Left lung (tissue), 10 donors: Measurements from ENCODE around the gene ANKS1A. TPM values are rescaled to one million over a fixed set of nuclear protein-coding genes. Genes with fewer than 3 reads are reported as not detected.

Source experiments
- ATAC-seq: fragments of 200-7000 bp; cut with Tn5 transposase; one replicate; pipeline ENCODE4 v1.9.1; 2020; ENCODE audit warnings: moderate library complexity
- DNase-seq, 4 donors: peaks; one replicate each; pipeline ENCODE4 v3.0.0-alpha.2; 2013 to 2020
- H3K27ac ChIP-seq, 2 donors: fragments of 200-600 bp; sonication (generic) in 1 of 2; one replicate each; pipeline versions ENCODE4 v1.5.0 to v1.8.0; 2020 to 2021
- H3K27me3 ChIP-seq, 2 donors: fragments of 200-600 bp; sonication (generic) in 1 of 2; one replicate each; pipeline versions ENCODE4 v1.5.0 to v1.8.0; 2020 to 2021
- H3K36me3 ChIP-seq, 2 donors: fragments of 200-600 bp; sonication (generic) in 1 of 2; one replicate each; pipeline versions ENCODE4 v1.5.0 to v1.8.0; 2020 to 2021
- H3K4me1 ChIP-seq, 2 donors: fragments of 200-600 bp; one replicate each; pipeline ENCODE4 v1.8.0; 2021
- H3K4me3 ChIP-seq, 2 donors: fragments of 200-600 bp; sonication (generic) in 1 of 2; one replicate each; pipeline versions ENCODE4 v1.5.0 to v1.8.0; 2020 to 2021; ENCODE audit warnings: mild to moderate bottlenecking in 1 of 2
- H3K9me3 ChIP-seq, 2 donors: fragments of 200-600 bp; sonication (generic) in 1 of 2; one replicate each; pipeline versions ENCODE4 v1.5.0 to v1.8.0; 2020 to 2021
- CTCF ChIP-seq, 2 donors: fragments of 200-600 bp; sonication (generic) in 1 of 2; IDR thresholded peaks; one replicate each; pipeline versions ENCODE4 v1.5.0 to v1.8.0; 2021; ENCODE audit warnings: antibody characterized with exemption in 2 of 2
- intact Hi-C, 2 donors: fragments of 100-400 bp; cut with DNase I; formaldehyde crosslinking; loops; one replicate each; pipeline versions ENCODE4 v1.11.2 to v1.14.2; 2022
- polyA plus RNA-seq, 6 donors: library from polyadenylated mRNA; unstranded; fragments of 120-200 nt; gene quantifications; one replicate each; pipeline ENCODE4 v1.2.1, GENCODE V29; 2013; ENCODE audit not compliant: insufficient read length in 6 of 6
- total RNA-seq, 2 donors: library from RNA; stranded (reverse); fragmentation: NEBNext Ultra II Directional; extraction: Animal tissue kit (Norgen Biotek cat#: 25700); gene quantifications; one replicate each; pipeline ENCODE4 v1.2.1, GENCODE V29; 2021
- donor health status: DM: no; HTN: yes; CAD: no.
- donor health status: DM: no; HTN: no; CAD: no.

ANKS1A gene
- total and polyA plus RNA-seq, 8 donors = 23.0 to 45.4 (median 26.4) TPM

GRCh38 chr6:35108309-35108885 lies 219.3 kb downstream of the ANKS1A start:
- peaks cover 0 to 10% of the 10 kb centered on the region in 2 donors for H3K9me3 ChIP-seq
- H3K36me3 ChIP-seq = no peaks in the 10 kb centered on the region
- H3K27ac ChIP-seq = no peak overlapping the region
- no peak for DNase-seq
- no peak for ATAC-seq
- H3K4me3 ChIP-seq = no peak overlapping the region
- H3K4me1 ChIP-seq = no peaks in the 10 kb centered on the region
- intact Hi-C loops = no loop called here
- no peaks in the 10 kb centered on the region for H3K27me3 ChIP-seq
- TF ChIP-seq CTCF (IDR thresholded peaks at IDR 0.05) = no peak

- no peak for TF ChIP-seq CTCF (IDR thresholded peaks at IDR 0.05)
- no peak overlapping the region for H3K4me3 ChIP-seq
- H3K36me3 ChIP-seq = no peaks in the 10 kb centered on the region
- no peaks in the 10 kb centered on the region for H3K9me3 ChIP-seq
- DNase-seq (no peak), ATAC-seq (no peak)
- no peak overlapping the region for H3K27ac ChIP-seq
- H3K4me1 ChIP-seq = no peaks in the 10 kb centered on the region
- intact Hi-C loops = no loop called here
- H3K27me3 ChIP-seq = no peaks in the 10 kb centered on the region
Measured at GRCh38 chr6:35120746-35121145, 231.7 kb downstream of the ANKS1A start.

- DNase-seq = no peak
- Histone ChIP-seq H3K9me3 (no peaks in the 10 kb centered on the region), H3K27me3 (no peaks in the 10 kb centered on the region), H3K4me1 (no peaks in the 10 kb centered on the region), H3K36me3 (no peaks in the 10 kb centered on the region), H3K4me3 (no peak overlapping the region), H3K27ac (no peak overlapping the region)
- intact Hi-C loops = no loop called here
- TF ChIP-seq CTCF (IDR thresholded peaks at IDR 0.05) = no peak
- ATAC-seq = no peak
Measured at GRCh38 chr6:35124356-35124755, 235.3 kb downstream of the ANKS1A start.

GRCh38 chr6:35128042-35128441 lies 239.0 kb downstream of the ANKS1A start:
- intact Hi-C loops = loop anchor here in 1 of 2 donors (5.0 kb wide), 1 partner anchor 136 kb away; no protein-coding TSS in a partner anchor
- H3K9me3 ChIP-seq = no peaks in the 10 kb centered on the region
- no peak overlapping the region for H3K27ac ChIP-seq
- DNase-seq (no peak), ATAC-seq (no peak)
- no peaks in the 10 kb centered on the region for H3K27me3 ChIP-seq
- TF ChIP-seq CTCF (IDR thresholded peaks at IDR 0.05) = no peak
- H3K4me1 ChIP-seq = no peaks in the 10 kb centered on the region
- no peaks in the 10 kb centered on the region for H3K36me3 ChIP-seq
- H3K4me3 ChIP-seq = no peak overlapping the region

- Histone ChIP-seq H3K27ac (no peak overlapping the region), H3K36me3 (no peaks in the 10 kb centered on the region), H3K27me3 (no peaks in the 10 kb centered on the region), H3K9me3 (no peaks in the 10 kb centered on the region), H3K4me3 (no peak overlapping the region), H3K4me1 (no peaks in the 10 kb centered on the region)
- ATAC-seq (no peak), DNase-seq (no peak)
- TF ChIP-seq CTCF (IDR thresholded peaks at IDR 0.05) = no peak
- intact Hi-C loops = loop anchor here in 1 of 2 donors (5.0 kb wide), 1 partner anchor 136 kb away; no protein-coding TSS in a partner anchor
Measured at GRCh38 chr6:35128496-35128895, 239.4 kb downstream of the ANKS1A start.
